OCI-LY7 (cell line): ENCODE results near the gene ZNF783. TPM values are rescaled to one million over a fixed set of nuclear protein-coding genes. Genes with fewer than 3 reads are reported as not detected.

Source experiments
- BruUV-seq: library from RNA; stranded (reverse); fragments of 400-500 nt; replicated peaks from 2 replicates; lab custom pipeline; 2021; lab: Mats Ljungman, UMichigan
- CTCF ChIA-PET: fragments of 300-600 bp; sonication (Branson Sonifier 250); formaldehyde crosslinking; loops from one replicate; lab custom pipeline; 2022; ENCODE audit warnings: antibody characterized with exemption; ENCODE audit not compliant: unreplicated experiment; lab: Charles Lee
- POLR2A ChIA-PET: fragments of 300-600 bp; sonication (Branson Sonifier 250); formaldehyde crosslinking; loops from one replicate; lab custom pipeline; 2022; ENCODE audit warnings: antibody characterized with exemption; lab: Charles Lee
- DNase-seq: peaks from one replicate; pipeline ENCODE4 v3.0.0-alpha.2; 2015; ENCODE audit warnings: low spot score
- H2AFZ ChIP-seq: fragments of 200-600 bp; sonication (generic), shearing (Covaris generic); 2 replicates; pipeline ENCODE4 v1.6.1; 2014; ENCODE audit warnings: mild to moderate bottlenecking, antibody characterized with exemption, low read length, moderate library complexity
- H3K27ac ChIP-seq: fragments of 200-600 bp; sonication (generic); 2 replicates; pipeline ENCODE4 v1.5.1; 2014; ENCODE audit warnings: mixed run types, low read depth, mild to moderate bottlenecking, moderate library complexity, low read length, inconsistent platforms; ENCODE audit not compliant: poor library complexity, severe bottlenecking
- H3K36me3 ChIP-seq: fragments of 200-600 bp; sonication (generic); 2 replicates; pipeline ENCODE4 v1.6.1; 2014; ENCODE audit warnings: mild to moderate bottlenecking, antibody characterized with exemption, low read length, moderate library complexity, mixed read lengths; ENCODE audit not compliant: insufficient read depth
- H3K4me1 ChIP-seq: fragments of 200-600 bp; sonication (generic); 2 replicates; pipeline ENCODE4 v1.5.1; 2014; ENCODE audit warnings: mild to moderate bottlenecking, low read length; ENCODE audit not compliant: insufficient read depth, poor library complexity, severe bottlenecking
- H3K4me2 ChIP-seq: fragments of 200-600 bp; sonication (generic); 2 replicates; pipeline ENCODE4 v1.6.1; 2014; ENCODE audit warnings: mild to moderate bottlenecking, low read length
- H3K4me3 ChIP-seq: fragments of 200-600 bp; sonication (generic); 2 replicates; pipeline ENCODE4 v1.5.1; 2014; ENCODE audit warnings: mild to moderate bottlenecking, low read depth, low read length; ENCODE audit not compliant: poor library complexity, severe bottlenecking
- H3K79me2 ChIP-seq: fragments of 200-600 bp; sonication (generic); 2 replicates; pipeline ENCODE4 v1.6.1; 2016; ENCODE audit warnings: low read depth, mild to moderate bottlenecking, low read length, moderate library complexity, mixed read lengths; ENCODE audit not compliant: insufficient read depth
- H3K9me2 ChIP-seq: fragments of 200-600 bp; sonication (generic); 2 replicates; pipeline ENCODE4 v1.6.1; 2016; ENCODE audit warnings: mild to moderate bottlenecking, low read length, mixed read lengths; ENCODE audit not compliant: insufficient read depth
- H3K9me3 ChIP-seq: fragments of 200-600 bp; sonication (generic); 2 replicates; pipeline ENCODE4 v1.6.1; 2014; ENCODE audit warnings: mild to moderate bottlenecking, mixed run types, low read length, mixed read lengths
- H4K20me1 ChIP-seq: fragments of 200-600 bp; sonication (generic); 2 replicates; pipeline ENCODE4 v1.6.1; 2014; ENCODE audit warnings: mild to moderate bottlenecking, antibody characterized with exemption, low read length, moderate library complexity, mixed read lengths; ENCODE audit not compliant: insufficient read depth
- EZH2phosphoT487 ChIP-seq: fragments of 200-600 bp; sonication (generic); IDR thresholded peaks from 2 replicates; pipeline ENCODE4 v1.6.1; 2018; ENCODE audit warnings: low read depth, borderline replicate concordance, mild to moderate bottlenecking, mixed run types, antibody characterized with exemption, low read length, moderate library complexity, mixed read lengths
- intact Hi-C: fragments of 100-400 bp; cut with micrococcal nuclease; formaldehyde crosslinking; loops from one replicate; pipeline ENCODE4 v1.10.0; 2022; ENCODE audit not compliant: unreplicated experiment
- total RNA-seq, 2 experiments: library from RNA; depleted of rRNA in 1 of 2; stranded (reverse); fragments of >200 nt in 1 of 2; shearing (Covaris generic) in 1 of 2; gene quantifications; 2 replicates each; pipeline ENCODE4 v1.2.3, GENCODE V29; 2014 to 2022
- TF ChIP-seq, protein P1 (sequence below): fragments of 200-600 bp; sonication (generic); conservative IDR thresholded peaks from 2 replicates; pipeline ENCODE4 v1.5.1; 2014; ENCODE audit warnings: mild to moderate bottlenecking, antibody characterized with exemption, low read length, moderate library complexity, mixed read lengths

ZNF783 gene
- total RNA-seq, 2 experiments from 2014 or later = 13.1 to 18.8 TPM

DNA sequence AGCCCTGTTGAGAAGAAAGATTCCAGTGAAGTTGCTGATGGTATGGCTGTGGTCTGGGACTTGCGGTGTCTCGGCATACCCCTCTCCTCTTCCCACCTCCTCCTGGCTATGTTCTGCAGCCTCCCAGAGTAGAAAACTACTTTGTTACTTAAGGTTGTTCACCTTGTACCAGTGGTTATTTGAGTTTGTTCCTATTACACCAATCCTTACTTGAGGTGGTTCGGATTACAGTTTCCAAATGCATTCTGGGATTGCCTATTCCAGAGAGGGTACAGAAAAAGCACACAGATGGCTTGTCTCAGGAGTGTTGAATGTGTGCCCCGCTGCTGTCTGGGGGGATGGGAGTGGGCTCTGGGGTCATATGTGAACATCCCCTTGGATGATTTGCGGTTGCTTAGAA, 6.8 kb upstream of the ZNF783 start:
- H3K4me2 ChIP-seq = no peak overlapping the region
- no peak overlapping the region for H3K4me3 ChIP-seq
- BruUV-seq = no TSS peak
- H3K27ac ChIP-seq = no peak overlapping the region
- no peaks in the 10 kb centered on the region for H3K4me1 ChIP-seq
- peaks cover 52% of the 10 kb centered on the region for H3K36me3 ChIP-seq
- ChIA-PET CTCF (no interaction called here), POLR2A (no interaction called here)
- H3K9me3 ChIP-seq = no peaks in the 10 kb centered on the region
- no peaks in the 10 kb centered on the region for H4K20me1 ChIP-seq
- no peak for DNase-seq
- no peaks in the 10 kb centered on the region for H3K79me2 ChIP-seq
- no peaks in the 10 kb centered on the region for H3K9me2 ChIP-seq
- intact Hi-C loops = no loop called here
- no peak overlapping the region for H2AFZ ChIP-seq
- TF ChIP-seq, protein P1, sequence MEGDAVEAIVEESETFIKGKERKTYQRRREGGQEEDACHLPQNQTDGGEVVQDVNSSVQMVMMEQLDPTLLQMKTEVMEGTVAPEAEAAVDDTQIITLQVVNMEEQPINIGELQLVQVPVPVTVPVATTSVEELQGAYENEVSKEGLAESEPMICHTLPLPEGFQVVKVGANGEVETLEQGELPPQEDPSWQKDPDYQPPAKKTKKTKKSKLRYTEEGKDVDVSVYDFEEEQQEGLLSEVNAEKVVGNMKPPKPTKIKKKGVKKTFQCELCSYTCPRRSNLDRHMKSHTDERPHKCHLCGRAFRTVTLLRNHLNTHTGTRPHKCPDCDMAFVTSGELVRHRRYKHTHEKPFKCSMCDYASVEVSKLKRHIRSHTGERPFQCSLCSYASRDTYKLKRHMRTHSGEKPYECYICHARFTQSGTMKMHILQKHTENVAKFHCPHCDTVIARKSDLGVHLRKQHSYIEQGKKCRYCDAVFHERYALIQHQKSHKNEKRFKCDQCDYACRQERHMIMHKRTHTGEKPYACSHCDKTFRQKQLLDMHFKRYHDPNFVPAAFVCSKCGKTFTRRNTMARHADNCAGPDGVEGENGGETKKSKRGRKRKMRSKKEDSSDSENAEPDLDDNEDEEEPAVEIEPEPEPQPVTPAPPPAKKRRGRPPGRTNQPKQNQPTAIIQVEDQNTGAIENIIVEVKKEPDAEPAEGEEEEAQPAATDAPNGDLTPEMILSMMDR = no peak
- TF ChIP-seq EZH2phosphoT487 = no peak

DNA sequence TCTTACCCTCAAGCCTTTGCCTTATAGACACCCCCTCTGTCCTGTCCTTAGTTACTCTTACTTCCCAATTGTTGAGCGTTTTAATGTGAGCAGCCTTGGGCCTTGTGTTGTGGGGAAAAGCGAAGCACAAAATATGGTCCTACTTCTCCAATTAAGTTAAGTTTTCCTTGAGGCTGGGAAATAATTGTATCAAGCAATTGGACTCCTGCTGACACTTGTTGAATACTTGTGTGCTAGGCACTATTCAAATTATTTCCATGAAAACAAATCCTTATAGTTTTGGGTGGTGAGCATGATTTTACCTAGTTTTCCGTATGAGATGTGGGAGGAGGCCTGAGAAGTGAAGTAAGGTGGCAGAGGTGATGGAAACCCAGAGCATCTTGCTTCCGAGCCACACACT, 5.4 kb upstream of the ZNF783 start:
- Histone ChIP-seq H3K4me1 (peaks cover 6% of the 10 kb centered on the region), H3K4me2 (no peak overlapping the region), H3K9me2 (no peaks in the 10 kb centered on the region), H3K79me2 (no peaks in the 10 kb centered on the region), H3K9me3 (no peaks in the 10 kb centered on the region), H3K4me3 (no peak overlapping the region), H2AFZ (no peak overlapping the region), H3K27ac (no peak overlapping the region), H4K20me1 (no peaks in the 10 kb centered on the region), H3K36me3 (peaks cover 43% of the 10 kb centered on the region)
- TF ChIP-seq EZH2phosphoT487 = no peak
- TF ChIP-seq, protein P1 = no peak
- intact Hi-C loops = no loop called here
- DNase-seq = no peak
- ChIA-PET CTCF (no interaction called here), POLR2A (no interaction called here)
- no TSS peak for BruUV-seq

DNA sequence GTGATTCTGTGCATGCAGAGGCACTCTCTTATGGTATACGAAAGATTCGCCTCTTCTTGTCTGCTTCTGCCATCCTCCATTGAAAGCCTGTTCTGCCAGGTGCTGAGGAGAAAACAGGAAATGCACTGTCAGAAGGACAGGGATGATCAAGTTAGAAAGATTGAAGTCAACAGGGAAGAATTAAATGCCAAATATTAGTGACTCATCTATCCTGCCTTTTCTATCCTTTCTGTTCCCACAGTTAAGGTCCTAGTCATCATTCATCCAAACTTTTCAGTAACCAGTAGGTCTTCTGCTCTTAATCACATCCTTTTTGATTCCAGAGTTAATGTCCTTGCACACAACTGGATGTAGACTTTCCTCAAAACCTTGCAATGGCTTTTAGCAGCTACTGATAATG, 4.8 kb upstream of the ZNF783 start:
- H3K36me3 ChIP-seq = peaks cover 38% of the 10 kb centered on the region
- intact Hi-C loops = no loop called here

More for the DNA sequence above, 4.8 kb upstream of the ZNF783 start:
- ChIA-PET POLR2A (interaction anchor here (1.5 kb wide), 1 partner anchor 28 kb away, joined by 5 read pairs; no protein-coding TSS in a partner anchor), CTCF (no interaction called here)
- Histone ChIP-seq H3K9me2 (no peaks in the 10 kb centered on the region), H4K20me1 (no peaks in the 10 kb centered on the region), H3K4me2 (no peak overlapping the region), H3K9me3 (no peaks in the 10 kb centered on the region), H2AFZ (no peak overlapping the region), H3K4me3 (no peak overlapping the region), H3K27ac (no peak overlapping the region), H3K4me1 (peaks cover 7% of the 10 kb centered on the region), H3K79me2 (no peaks in the 10 kb centered on the region)
- no peak for DNase-seq
- BruUV-seq = no TSS peak
- TF ChIP-seq, protein P1 = no peak
- no peak for TF ChIP-seq EZH2phosphoT487
